IPS-20b (cell line): ENCODE measurements around the gene AGFG2.
A peak's percentile ranks its signal among the peaks of the same experiment; 100 is the strongest.
"Not testable (repeated sequence)": the region's sequence is repeated elsewhere in the genome, so short reads cannot be mapped to it uniquely, and the experiment has no call there.

Experiments used
- H3K27ac ChIP-seq: one replicate; pipeline ENCODE4 v1.5.1; 2013; ENCODE audit warnings: low read length
- H3K27me3 ChIP-seq: 2 replicates; pipeline ENCODE4 v1.6.1; 2013; ENCODE audit warnings: mild to moderate bottlenecking, low read length, inconsistent platforms; ENCODE audit not compliant: insufficient read depth
- H3K36me3 ChIP-seq: 2 replicates; pipeline ENCODE4 v1.6.1; 2013; ENCODE audit warnings: low read depth, mild to moderate bottlenecking, inconsistent platforms, low read length, moderate library complexity; ENCODE audit not compliant: insufficient read depth
- H3K4me1 ChIP-seq: 2 replicates; pipeline ENCODE4 v1.6.1; 2013; ENCODE audit warnings: mild to moderate bottlenecking, control low read depth, inconsistent platforms, low read length, moderate library complexity; ENCODE audit not compliant: insufficient read depth
- H3K4me3 ChIP-seq: 2 replicates; pipeline ENCODE4 v1.5.1; 2013; ENCODE audit warnings: mild to moderate bottlenecking, low read length, inconsistent platforms
- H3K9ac ChIP-seq: 2 replicates; pipeline ENCODE4 v1.6.1; 2013; ENCODE audit warnings: low read depth, mild to moderate bottlenecking, inconsistent platforms, low read length, moderate library complexity
- H3K9me3 ChIP-seq: 2 replicates; pipeline ENCODE4 v1.6.1; 2013; ENCODE audit warnings: mild to moderate bottlenecking, low read depth, low read length, inconsistent platforms; ENCODE audit not compliant: insufficient read depth

The AGFG2 gene

GRCh38 chr7:100544967-100545359 is 6.0 kb downstream of the AGFG2 start:
- Histone ChIP-seq H3K9ac (peak overlapping the region; percentile 35; the same call in 1 of the 2 replicates), H3K4me3 (no peak overlapping the region), H3K36me3 (no peaks in the 10 kb centered on the region), H3K4me1 (peaks cover 60% of the 10 kb centered on the region), H3K9me3 (no peaks in the 10 kb centered on the region), H3K27ac (no peak overlapping the region), H3K27me3 (peaks cover 14% of the 10 kb centered on the region)

- Histone ChIP-seq H3K4me3 (no peak overlapping the region), H3K4me1 (peaks cover 56% of the 10 kb centered on the region), H3K27ac (no peak overlapping the region), H3K9me3 (no peaks in the 10 kb centered on the region), H3K36me3 (peaks cover 4% of the 10 kb centered on the region), H3K9ac (peak overlapping the region; percentile 35), H3K27me3 (peaks cover 8% of the 10 kb centered on the region; the same call in 1 of the 2 replicates)
These were observed 6.5 kb downstream of the AGFG2 start for GRCh38 chr7:100545360-100546128.

DNA sequence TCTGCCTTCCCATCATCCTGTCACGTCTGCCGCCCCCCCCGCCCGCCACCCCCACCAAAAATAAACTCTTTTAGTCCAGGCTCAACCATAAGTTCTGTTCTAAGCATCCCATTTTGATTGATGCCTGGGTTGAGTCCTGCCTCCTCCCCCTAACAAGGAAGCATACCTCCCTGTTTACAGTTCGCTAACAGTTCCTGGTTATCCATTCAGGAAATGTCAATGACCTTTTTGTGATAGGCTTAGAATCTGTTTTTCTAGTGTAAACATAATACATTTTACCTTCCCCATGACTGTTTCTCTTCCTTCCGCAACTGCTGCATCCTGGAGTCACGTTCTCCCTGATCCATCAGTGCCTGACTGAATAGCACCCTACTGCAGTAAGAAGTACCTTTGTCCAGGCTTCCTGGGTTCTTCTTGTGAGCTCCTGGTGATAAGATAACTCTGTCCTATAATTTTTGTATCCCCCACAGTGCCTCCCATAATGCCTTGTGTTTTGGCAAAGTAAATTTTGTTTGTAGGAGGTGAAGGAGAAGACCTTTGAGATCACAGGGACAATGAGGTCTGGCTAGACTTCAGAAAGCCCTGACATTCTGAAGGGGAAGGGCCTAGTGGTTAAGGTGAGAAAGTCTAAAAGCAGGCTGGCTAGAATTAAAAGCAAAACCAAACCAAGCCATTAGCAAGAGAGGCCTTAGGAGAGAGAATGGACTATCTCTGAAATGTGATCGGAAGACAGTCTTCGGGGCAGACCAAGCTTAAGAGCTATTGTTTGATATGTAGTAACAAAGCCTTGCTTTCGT is 7.3 kb downstream of the AGFG2 start:
- H3K27ac ChIP-seq: no peak overlapping the region
- H3K27me3 ChIP-seq: peaks cover 1% of the 10 kb centered on the region; the same call in 1 of the 2 replicates
- no peak overlapping the region for H3K4me3 ChIP-seq
- H3K9ac ChIP-seq: peak overlapping the region; percentile 35; the same call in 1 of the 2 replicates
- H3K9me3 ChIP-seq: no peaks in the 10 kb centered on the region
- H3K36me3 ChIP-seq: peaks cover 6% of the 10 kb centered on the region
- peaks cover 52% of the 10 kb centered on the region for H3K4me1 ChIP-seq

GRCh38 chr7:100546926-100547800 is 8.2 kb downstream of the AGFG2 start:
- H3K27ac ChIP-seq: no peak overlapping the region
- peak overlapping the region; percentile 3 for H3K9ac ChIP-seq
- no peaks in the 10 kb centered on the region for H3K9me3 ChIP-seq
- H3K27me3 ChIP-seq: no peaks in the 10 kb centered on the region
- peaks cover 48% of the 10 kb centered on the region for H3K4me1 ChIP-seq
- peaks cover 7% of the 10 kb centered on the region for H3K36me3 ChIP-seq
- no peak overlapping the region for H3K4me3 ChIP-seq

DNA sequence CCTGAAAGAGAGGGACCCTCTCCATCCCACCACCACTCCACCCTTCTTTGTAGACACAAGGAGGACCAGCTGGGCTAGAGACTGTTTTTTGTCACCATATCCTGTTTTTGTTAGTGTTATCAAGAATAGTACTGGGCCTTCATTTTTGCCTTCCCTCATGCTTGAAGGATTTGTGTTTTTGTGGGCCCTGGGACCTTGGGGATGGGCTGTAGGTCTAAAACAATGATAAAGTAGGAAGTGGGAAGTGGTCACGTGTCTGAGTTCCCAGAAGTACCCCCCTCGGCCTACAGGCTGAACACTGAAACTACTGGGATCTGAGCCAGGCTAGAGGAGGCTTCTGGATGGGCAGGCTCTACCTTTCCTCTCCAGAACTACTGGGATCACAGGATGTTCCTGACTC is 8.9 kb downstream of the AGFG2 start:
- H3K4me1 ChIP-seq: peaks cover 42% of the 10 kb centered on the region
- H3K36me3 ChIP-seq: peaks cover 14% of the 10 kb centered on the region
- H3K27me3 ChIP-seq: no peaks in the 10 kb centered on the region
- no peak overlapping the region for H3K9ac ChIP-seq
- H3K4me3 ChIP-seq: no peak overlapping the region
- H3K27ac ChIP-seq: no peak overlapping the region
- H3K9me3 ChIP-seq: no peaks in the 10 kb centered on the region

DNA sequence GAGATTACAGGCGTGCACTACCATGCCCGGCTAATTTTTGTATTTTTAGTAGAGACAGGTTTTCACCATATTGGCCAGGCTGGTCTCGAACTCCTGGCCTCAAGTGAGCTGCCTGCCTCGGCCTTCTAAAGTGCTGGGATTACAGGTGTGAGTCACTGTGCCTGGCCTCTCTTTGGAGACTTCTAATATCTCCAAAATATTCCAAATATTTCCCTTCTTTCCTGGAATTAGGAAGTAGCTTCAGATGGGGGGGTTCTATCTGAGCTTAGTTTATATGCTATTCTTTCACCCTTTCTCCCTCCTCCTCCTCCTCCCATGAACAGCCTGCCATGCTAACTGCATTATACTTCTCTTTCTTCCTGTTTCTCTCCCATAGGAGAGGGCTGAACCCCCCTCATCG is 9.4 kb downstream of the AGFG2 start:
- not testable (repeated sequence) for H3K27me3 ChIP-seq, H3K4me3 ChIP-seq, H3K27ac ChIP-seq, H3K9ac ChIP-seq, H3K9me3 ChIP-seq
- H3K36me3 ChIP-seq: peaks cover 20% of the 10 kb centered on the region
- H3K4me1 ChIP-seq: peaks cover 39% of the 10 kb centered on the region

DNA sequence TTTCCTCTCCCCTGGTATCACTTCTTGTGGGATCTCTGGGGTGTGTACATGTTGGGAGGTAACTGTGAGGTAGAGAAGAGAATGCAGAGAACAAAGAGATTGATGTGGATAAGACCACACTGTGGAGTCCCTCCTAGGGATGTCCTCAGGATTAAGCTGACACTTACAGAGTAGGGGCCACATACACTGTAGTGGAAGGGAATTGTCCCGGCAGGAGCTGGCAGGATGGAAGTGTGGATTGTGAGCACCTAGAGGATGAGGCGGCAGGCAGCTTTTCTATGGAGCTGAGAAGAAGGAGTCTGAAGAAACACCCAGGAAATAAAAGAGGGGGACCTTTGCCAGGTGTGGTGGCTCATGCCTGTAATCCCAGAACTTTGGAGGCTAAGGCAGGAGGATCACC is 13.5 kb downstream of the AGFG2 start:
- Histone ChIP-seq H3K27me3 (no peaks in the 10 kb centered on the region), H3K9me3 (no peaks in the 10 kb centered on the region), H3K4me3 (no peak overlapping the region), H3K27ac (no peak overlapping the region), H3K9ac (no peak overlapping the region), H3K36me3 (peaks cover 40% of the 10 kb centered on the region), H3K4me1 (peaks cover under 1% of the 10 kb centered on the region; the same call in 1 of the 2 replicates)

DNA sequence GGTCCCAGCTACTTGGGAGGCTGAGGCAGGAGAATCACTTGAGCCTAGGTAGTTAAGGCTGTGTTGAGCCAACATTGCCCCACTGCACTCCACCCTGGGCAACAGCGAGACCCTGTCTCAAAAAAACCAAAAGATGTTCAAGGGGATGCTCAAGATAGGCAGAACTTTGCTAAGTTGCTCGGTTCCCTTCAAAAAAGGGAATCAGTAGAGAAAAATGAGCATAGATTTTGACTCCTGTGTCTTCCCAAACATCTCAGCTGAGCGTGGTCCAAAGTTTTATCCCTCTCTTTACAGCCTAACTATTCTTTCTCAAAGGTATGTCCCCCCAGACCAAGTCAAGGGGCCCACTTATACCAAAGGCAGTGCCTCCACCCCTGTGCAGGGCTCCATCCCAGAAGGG is 14.0 kb downstream of the AGFG2 start:
- no peaks in the 10 kb centered on the region for H3K9me3 ChIP-seq
- no peaks in the 10 kb centered on the region for H3K4me1 ChIP-seq
- peaks cover 40% of the 10 kb centered on the region for H3K36me3 ChIP-seq
- H3K4me3 ChIP-seq: no peak overlapping the region
- no peak overlapping the region for H3K27ac ChIP-seq
- no peak overlapping the region for H3K9ac ChIP-seq
- H3K27me3 ChIP-seq: no peaks in the 10 kb centered on the region

- Histone ChIP-seq H3K9me3 (no peaks in the 10 kb centered on the region), H3K9ac (no peak overlapping the region), H3K27me3 (no peaks in the 10 kb centered on the region), H3K36me3 (peaks cover 34% of the 10 kb centered on the region), H3K4me3 (no peak overlapping the region), H3K4me1 (no peaks in the 10 kb centered on the region), H3K27ac (no peak overlapping the region)
These were observed 16.7 kb downstream of the AGFG2 start for GRCh38 chr7:100555701-100556100.

- Histone ChIP-seq H3K27ac (no peak overlapping the region), H3K4me1 (no peaks in the 10 kb centered on the region), H3K9ac (no peak overlapping the region), H3K9me3 (no peaks in the 10 kb centered on the region), H3K4me3 (no peak overlapping the region), H3K36me3 (peaks cover 34% of the 10 kb centered on the region), H3K27me3 (no peaks in the 10 kb centered on the region)
These were observed 17.5 kb downstream of the AGFG2 start for GRCh38 chr7:100556541-100556940.

GRCh38 chr7:100559127-100559526 is 20.1 kb downstream of the AGFG2 start:
- peaks cover 17% of the 10 kb centered on the region for H3K36me3 ChIP-seq
- no peaks in the 10 kb centered on the region for H3K4me1 ChIP-seq
- no peak overlapping the region for H3K27ac ChIP-seq
- no peak overlapping the region for H3K4me3 ChIP-seq
- no peaks in the 10 kb centered on the region for H3K27me3 ChIP-seq
- H3K9ac ChIP-seq: no peak overlapping the region
- H3K9me3 ChIP-seq: no peaks in the 10 kb centered on the region
